Embryonic facial prominence (tissue), 1 donor: ENCODE data around the gene LHFPL2.

Source experiments
- DNase-seq: peaks from one replicate; pipeline ENCODE4 v3.0.0-alpha.2; 2016; ENCODE audit errors: extremely low spot score

The LHFPL2 gene

GRCh38 chr5:78568676-78569075, 79.9 kb downstream of the LHFPL2 start:
- no peak for DNase-seq

GRCh38 chr5:78568212-78568611, 80.4 kb downstream of the LHFPL2 start:
- DNase-seq = no peak

GRCh38 chr5:78567617-78568016, 81.0 kb downstream of the LHFPL2 start:
- DNase-seq = no peak

GRCh38 chr5:78566747-78567425, 81.7 kb downstream of the LHFPL2 start:
- no peak for DNase-seq

- DNase-seq = no peak
Observed at GRCh38 chr5:78565395-78565794, 83.2 kb downstream of the LHFPL2 start.

- DNase-seq = no peak
Observed at GRCh38 chr5:78563621-78564020, 85.0 kb downstream of the LHFPL2 start.

GRCh38 chr5:78562714-78563330, 85.8 kb downstream of the LHFPL2 start:
- DNase-seq = no peak

GRCh38 chr5:78562001-78562400, 86.6 kb downstream of the LHFPL2 start:
- DNase-seq = no peak

GRCh38 chr5:78561261-78561660, 87.3 kb downstream of the LHFPL2 start:
- no peak for DNase-seq

- no peak for DNase-seq
Observed at GRCh38 chr5:78560000-78560855, 88.3 kb downstream of the LHFPL2 start.

GRCh38 chr5:78557601-78558000, 91.0 kb downstream of the LHFPL2 start:
- no peak for DNase-seq

- no peak for DNase-seq
Observed at GRCh38 chr5:78555870-78556269, 92.7 kb downstream of the LHFPL2 start.

- no peak for DNase-seq
Observed at GRCh38 chr5:78554670-78555069, 93.9 kb downstream of the LHFPL2 start.

GRCh38 chr5:78553580-78554353, 94.8 kb downstream of the LHFPL2 start:
- no peak for DNase-seq

GRCh38 chr5:78552729-78553342, 95.7 kb downstream of the LHFPL2 start:
- DNase-seq = no peak

- DNase-seq = no peak
Observed at GRCh38 chr5:78550891-78551290, 97.7 kb downstream of the LHFPL2 start.

GRCh38 chr5:78549043-78549442, 99.5 kb downstream of the LHFPL2 start:
- DNase-seq = no peak

GRCh38 chr5:78547731-78548615, 100.6 kb downstream of the LHFPL2 start:
- no peak for DNase-seq

- DNase-seq = no peak
Observed at GRCh38 chr5:78547183-78547582, 101.4 kb downstream of the LHFPL2 start.

GRCh38 chr5:78546276-78546996, 102.1 kb downstream of the LHFPL2 start:
- DNase-seq = no peak
